Kidney epithelial cell (primary cell): ENCODE measurements around the gene ZNF514. TPM values are rescaled to one million over a fixed set of nuclear protein-coding genes. Genes with fewer than 3 reads are reported as not detected.

ENCODE experiments used
- DNase-seq: peaks from one replicate; pipeline ENCODE4 v3.0.0-alpha.2; 2010; ENCODE audit warnings: low read depth
- H3K27me3 ChIP-seq: 2 replicates; pipeline ENCODE4 v1.6.0; 2011; ENCODE audit warnings: low read length; ENCODE audit not compliant: control insufficient read depth, insufficient read depth
- H3K36me3 ChIP-seq: 2 replicates; pipeline ENCODE4 v1.5.1; 2011; ENCODE audit warnings: low read length; ENCODE audit not compliant: control insufficient read depth, insufficient read depth
- H3K4me3 ChIP-seq: 2 replicates; pipeline ENCODE4 v1.5.1; 2011; ENCODE audit warnings: low read depth, mild to moderate bottlenecking, control low read depth, low read length
- total RNA-seq: library from RNA; depleted of rRNA; stranded (reverse); fragments of >200 nt; gene quantifications from 2 replicates; pipeline ENCODE4 v1.2.3, GENCODE V29; 2015
- TF ChIP-seq, protein P1 (sequence below): IDR thresholded peaks from 2 replicates; pipeline ENCODE4 v1.5.1; 2011; ENCODE audit warnings: mild to moderate bottlenecking, moderate library complexity, low read length, control low read depth, inconsistent platforms; ENCODE audit not compliant: insufficient read depth, poor library complexity, severe bottlenecking

The ZNF514 gene
- total RNA-seq, 1 donor from 2014 or later, result 8.2 TPM

DNA sequence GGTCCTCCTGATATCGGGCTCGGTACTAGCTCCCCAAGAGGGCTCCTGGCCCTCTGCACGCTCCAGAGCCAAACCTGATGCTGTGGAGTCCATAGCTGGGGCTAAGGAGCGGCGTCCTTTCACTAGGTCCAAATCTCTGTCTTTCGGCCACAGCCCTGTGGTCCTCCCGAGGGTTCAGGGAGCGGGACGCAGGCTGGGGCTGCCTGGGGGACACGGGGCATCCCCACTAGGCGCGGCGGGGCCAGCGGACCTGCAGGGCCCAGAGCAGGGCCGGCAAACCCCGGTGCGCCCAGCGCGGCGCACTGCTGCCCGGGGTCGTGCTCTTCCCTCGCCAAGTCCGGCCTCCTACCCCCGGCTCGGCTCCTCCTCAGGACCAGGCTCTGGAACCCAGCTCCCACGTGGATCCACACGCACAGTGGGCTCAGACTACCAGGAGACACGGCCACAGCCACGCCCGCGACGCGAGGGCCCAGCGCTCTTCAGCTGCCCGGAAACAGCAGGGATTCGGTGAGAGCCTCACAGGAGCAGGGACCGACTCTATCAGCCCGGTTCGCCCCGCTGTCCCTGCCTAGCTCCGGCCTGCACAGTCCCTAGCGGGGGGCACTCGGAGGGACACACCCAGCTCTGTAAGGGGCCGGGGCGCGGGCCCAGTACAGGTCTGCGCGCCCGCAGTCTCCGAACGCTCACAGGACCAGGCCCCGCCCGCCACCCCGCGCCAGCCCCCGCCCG, 593 bp downstream of the ZNF514 start:
- Histone ChIP-seq H3K4me3 (peak overlapping the region; percentile 62), H3K36me3 (no peaks in the 10 kb centered on the region), H3K27me3 (no peaks in the 10 kb centered on the region)
- DNase-seq, result no peak
- TF ChIP-seq, protein P1, sequence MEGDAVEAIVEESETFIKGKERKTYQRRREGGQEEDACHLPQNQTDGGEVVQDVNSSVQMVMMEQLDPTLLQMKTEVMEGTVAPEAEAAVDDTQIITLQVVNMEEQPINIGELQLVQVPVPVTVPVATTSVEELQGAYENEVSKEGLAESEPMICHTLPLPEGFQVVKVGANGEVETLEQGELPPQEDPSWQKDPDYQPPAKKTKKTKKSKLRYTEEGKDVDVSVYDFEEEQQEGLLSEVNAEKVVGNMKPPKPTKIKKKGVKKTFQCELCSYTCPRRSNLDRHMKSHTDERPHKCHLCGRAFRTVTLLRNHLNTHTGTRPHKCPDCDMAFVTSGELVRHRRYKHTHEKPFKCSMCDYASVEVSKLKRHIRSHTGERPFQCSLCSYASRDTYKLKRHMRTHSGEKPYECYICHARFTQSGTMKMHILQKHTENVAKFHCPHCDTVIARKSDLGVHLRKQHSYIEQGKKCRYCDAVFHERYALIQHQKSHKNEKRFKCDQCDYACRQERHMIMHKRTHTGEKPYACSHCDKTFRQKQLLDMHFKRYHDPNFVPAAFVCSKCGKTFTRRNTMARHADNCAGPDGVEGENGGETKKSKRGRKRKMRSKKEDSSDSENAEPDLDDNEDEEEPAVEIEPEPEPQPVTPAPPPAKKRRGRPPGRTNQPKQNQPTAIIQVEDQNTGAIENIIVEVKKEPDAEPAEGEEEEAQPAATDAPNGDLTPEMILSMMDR, result no peak

DNA sequence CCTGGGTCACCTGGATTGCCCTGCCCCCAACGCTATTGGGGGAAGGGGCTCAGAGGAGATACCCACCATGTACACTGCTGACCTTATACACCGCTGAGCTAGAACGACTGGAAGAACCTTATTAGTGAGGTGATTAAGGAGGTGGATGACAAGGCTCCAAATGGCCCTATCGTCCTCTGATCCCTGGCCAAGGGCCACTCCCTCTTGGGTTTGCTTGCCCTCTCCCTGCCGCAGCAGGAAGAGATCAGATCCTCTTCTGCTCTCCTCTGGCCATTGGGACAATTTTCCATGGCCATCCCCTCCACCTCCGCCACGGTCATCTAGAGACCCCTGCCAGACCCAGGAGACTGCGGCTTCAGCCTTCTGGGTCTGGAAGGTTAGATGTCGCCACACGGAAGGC, 1.2 kb downstream of the ZNF514 start:
- Histone ChIP-seq H3K4me3 (peak overlapping the region; percentile 62), H3K36me3 (no peaks in the 10 kb centered on the region)

DNA sequence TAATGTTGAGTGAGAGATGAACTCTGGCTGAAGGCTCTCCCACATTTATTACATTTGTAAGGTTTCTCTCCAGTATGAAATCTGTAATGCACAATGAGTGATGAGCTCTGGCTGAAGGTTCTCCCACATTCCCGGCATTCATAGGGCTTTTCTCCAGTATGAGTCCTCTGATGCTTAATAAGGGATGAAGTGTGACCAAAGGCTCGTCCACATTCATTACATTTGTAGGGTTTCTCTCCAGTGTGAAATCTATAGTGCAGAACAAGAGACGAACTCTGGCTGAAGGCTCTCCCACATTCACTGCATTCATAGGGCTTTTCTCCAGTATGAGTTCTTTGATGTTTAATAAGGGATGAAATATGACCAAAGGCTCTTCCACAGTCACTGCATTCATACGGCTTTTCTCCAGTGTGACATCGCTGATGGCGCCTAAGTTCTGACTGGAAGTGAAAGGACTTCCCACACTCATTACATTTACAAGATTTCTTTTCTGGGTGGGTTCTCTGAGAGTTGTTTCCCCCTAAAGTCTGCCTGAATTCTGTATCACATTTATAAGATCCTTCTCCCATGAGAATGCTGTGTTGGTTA, 10.2 kb downstream of the ZNF514 start:
- TF ChIP-seq, protein P1, result no peak
- Histone ChIP-seq H3K27me3 (no peaks in the 10 kb centered on the region), H3K36me3 (peaks cover 1% of the 10 kb centered on the region), H3K4me3 (no peak overlapping the region)
- no peak for DNase-seq

More for the DNA sequence above, 1.2 kb downstream of the ZNF514 start:
- TF ChIP-seq, protein P1, result no peak
- H3K27me3 ChIP-seq, result no peaks in the 10 kb centered on the region
- DNase-seq, result no peak

DNA sequence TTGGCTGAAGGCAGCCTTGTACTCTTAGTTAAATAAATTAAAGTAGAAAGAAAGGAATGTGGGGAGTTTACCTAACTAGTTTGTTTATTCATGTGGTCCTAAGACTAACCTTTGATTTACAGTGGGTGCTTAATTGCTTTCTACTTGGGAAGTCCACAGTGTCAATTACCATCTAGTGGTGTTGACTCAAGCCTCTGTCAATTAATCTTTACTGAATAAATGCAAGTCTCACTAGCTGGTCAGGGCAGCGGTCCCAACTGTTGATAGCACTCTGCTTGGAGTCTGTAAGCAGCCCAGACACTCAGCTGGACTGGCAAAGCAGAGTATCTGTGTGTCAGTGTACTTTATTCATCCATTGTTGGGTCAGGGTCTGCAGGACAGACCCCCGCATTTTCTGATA, 15.8 kb downstream of the ZNF514 start:
- DNase-seq, result no peak
- Histone ChIP-seq H3K27me3 (no peaks in the 10 kb centered on the region), H3K4me3 (no peak overlapping the region), H3K36me3 (no peaks in the 10 kb centered on the region)
- TF ChIP-seq, protein P1, result no peak

DNA sequence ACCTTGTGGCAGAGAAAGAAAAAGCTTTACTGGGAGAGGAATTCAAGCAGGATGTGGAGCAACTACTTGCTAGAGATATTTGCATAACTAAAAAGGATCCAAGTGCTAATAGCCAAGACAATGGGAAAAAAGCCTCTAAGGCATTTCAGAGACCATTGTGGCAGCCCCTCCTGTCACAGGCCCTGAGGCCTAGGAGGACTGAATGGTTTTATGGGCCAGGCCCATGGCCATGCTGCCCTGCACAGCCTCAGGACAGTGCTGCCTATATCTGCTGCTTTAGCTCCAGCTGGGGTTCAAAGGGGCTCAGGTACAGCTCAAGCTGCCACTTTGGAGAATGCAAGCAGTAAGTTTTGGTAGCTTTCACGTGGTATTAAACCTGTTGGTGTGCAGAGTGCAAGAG, 20.9 kb downstream of the ZNF514 start:
- TF ChIP-seq, protein P1, result no peak
- Histone ChIP-seq H3K4me3 (no peak overlapping the region), H3K36me3 (no peaks in the 10 kb centered on the region), H3K27me3 (no peaks in the 10 kb centered on the region)
- DNase-seq, result no peak
